Endothelial cell (in vitro differentiated cells): Measurements from ENCODE around the gene RAB26. TPM values are rescaled to one million over a fixed set of nuclear protein-coding genes. Genes with fewer than 3 reads are reported as not detected.

Experiments
- DNase-seq: peaks from one replicate; pipeline ENCODE4 v3.0.0; 2021; ENCODE audit warnings: low spot score
- H3K27ac Mint-ChIP-seq: one replicate; pipeline ENCODE4 v1.8.0; 2021; ENCODE audit warnings: mixed read lengths, inconsistent platforms; ENCODE audit not compliant: unreplicated experiment
- H3K27me3 Mint-ChIP-seq: one replicate; pipeline ENCODE4 v1.8.0; 2021; ENCODE audit warnings: mild to moderate bottlenecking, moderate library complexity, mixed read lengths, inconsistent platforms; ENCODE audit not compliant: unreplicated experiment
- H3K36me3 Mint-ChIP-seq: one replicate; pipeline ENCODE4 v1.8.0; 2021; ENCODE audit warnings: mild to moderate bottlenecking, low read depth, mixed read lengths, inconsistent platforms; ENCODE audit not compliant: unreplicated experiment
- H3K4me1 Mint-ChIP-seq: one replicate; pipeline ENCODE4 v1.8.0; 2021; ENCODE audit warnings: mild to moderate bottlenecking, mixed read lengths, inconsistent platforms; ENCODE audit not compliant: unreplicated experiment
- H3K4me3 Mint-ChIP-seq: one replicate; pipeline ENCODE4 v1.8.0; 2021; ENCODE audit warnings: mild to moderate bottlenecking, mixed read lengths, inconsistent platforms; ENCODE audit not compliant: unreplicated experiment
- H3K9me3 Mint-ChIP-seq: one replicate; pipeline ENCODE4 v1.8.0; 2021; ENCODE audit warnings: mixed read lengths, inconsistent platforms; ENCODE audit not compliant: unreplicated experiment
- CTCF ChIP-seq: fragments of 200-600 bp; sonication (generic); IDR thresholded peaks from one replicate; pipeline ENCODE4 v1.5.0; 2021; ENCODE audit warnings: antibody characterized with exemption; ENCODE audit not compliant: unreplicated experiment
- total RNA-seq: library from RNA; stranded (reverse); fragmentation: NEBNext Ultra II Directional; extraction: Animal tissue kit (Norgen Biotek cat#: 25700); gene quantifications from one replicate; pipeline ENCODE4 v1.2.1, GENCODE V29; 2021; ENCODE audit not compliant: unreplicated experiment

RAB26 gene
- total RNA-seq, 1 donor from 2014 or later: 1.9 TPM

GRCh38 chr16:2195322-2196161 is 47.1 kb downstream of the RAB26 start:
- H3K27ac Mint-ChIP-seq: no peak overlapping the region

GRCh38 chr16:2196162-2196980 is 47.9 kb downstream of the RAB26 start, which contains the start of gene CASKIN1:
CASKIN1 (minus strand) TSS chr16:2196605; CDS start chr16:2196432, 173 bp downstream.
- DNase-seq: peak; percentile 42
- TF ChIP-seq CTCF: no peak
- H3K36me3 Mint-ChIP-seq: peaks cover 4% of the 10 kb centered on the region
- no peaks in the 10 kb centered on the region for H3K4me1 Mint-ChIP-seq
- H3K27me3 Mint-ChIP-seq: peaks cover 25% of the 10 kb centered on the region
- no peaks in the 10 kb centered on the region for H3K9me3 Mint-ChIP-seq
- no peak within 1 kb of the TSS for H3K27ac Mint-ChIP-seq
- H3K4me3 Mint-ChIP-seq: no peak within 1 kb of the TSS

More at GRCh38 chr16:2195322-2196161, 47.1 kb downstream of the RAB26 start:
- Mint-ChIP-seq H3K4me1 (no peaks in the 10 kb centered on the region), H3K4me3 (no peak overlapping the region), H3K9me3 (no peaks in the 10 kb centered on the region), H3K36me3 (peaks cover 4% of the 10 kb centered on the region), H3K27me3 (peaks cover 25% of the 10 kb centered on the region)
- DNase-seq: no peak
- no peak for TF ChIP-seq CTCF

GRCh38 chr16:2196981-2197511 is 48.6 kb downstream of the RAB26 start:
- no peak overlapping the region for H3K4me3 Mint-ChIP-seq
- no peak overlapping the region for H3K27ac Mint-ChIP-seq
- no peaks in the 10 kb centered on the region for H3K9me3 Mint-ChIP-seq
- DNase-seq: no peak
- H3K27me3 Mint-ChIP-seq: peaks cover 21% of the 10 kb centered on the region
- TF ChIP-seq CTCF: no peak
- peaks cover 4% of the 10 kb centered on the region for H3K36me3 Mint-ChIP-seq
- no peaks in the 10 kb centered on the region for H3K4me1 Mint-ChIP-seq

- H3K4me3 Mint-ChIP-seq: peak overlapping the region; percentile 74
- H3K9me3 Mint-ChIP-seq: no peaks in the 10 kb centered on the region
- peaks cover 2% of the 10 kb centered on the region for H3K4me1 Mint-ChIP-seq
- TF ChIP-seq CTCF: no peak
- no peak for DNase-seq
- H3K27ac Mint-ChIP-seq: no peak overlapping the region
- peaks cover 4% of the 10 kb centered on the region for H3K36me3 Mint-ChIP-seq
- H3K27me3 Mint-ChIP-seq: peaks cover 21% of the 10 kb centered on the region
Observed at GRCh38 chr16:2197765-2198164, 49.3 kb downstream of the RAB26 start.
